Adrenal gland (tissue), 12 donors: Measurements from ENCODE around the gene BHLHE23. TPM values are rescaled to one million over a fixed set of nuclear protein-coding genes. Genes with fewer than 3 reads are reported as not detected.

Experiments used
- DNase-seq, 7 donors: peaks; one replicate each; pipeline ENCODE4 v3.0.0-alpha.2; 2019 to 2020
- H3K27ac ChIP-seq, 5 donors: fragments of 200-600 bp; sonication (generic) in 4 of 5; 1 replicate in 3 of 5; 2 replicates in 2 of 5; pipeline versions ENCODE4 v1.5.1 to v1.8.0; 2016 to 2020; ENCODE audit warnings: mild to moderate bottlenecking in 1 of 5
- H3K27me3 ChIP-seq: fragments of 200-600 bp; 2 replicates; pipeline ENCODE4 v1.8.0; 2021
- H3K36me3 ChIP-seq, 2 donors: fragments of 200-600 bp; replicated peaks in 1 of 2; 1 replicate in 1 of 2; 2 replicates in 1 of 2; pipeline versions ENCODE4 v1.5.1 to v1.8.0; 2018 to 2022
- H3K4me1 ChIP-seq, 2 donors: fragments of 200-600 bp; replicated peaks in 1 of 2; 1 replicate in 1 of 2; 2 replicates in 1 of 2; pipeline versions ENCODE4 v1.5.1 to v1.8.0; 2018 to 2021
- H3K4me3 ChIP-seq, 4 donors: fragments of 200-600 bp; sonication (generic) in 3 of 4; one replicate each; pipeline ENCODE4 v1.5.1; 2016 to 2018
- H3K9me3 ChIP-seq, 3 donors: fragments of 200-600 bp; sonication (generic) in 1 of 3; replicated peaks in 1 of 3; 1 replicate in 2 of 3; 2 replicates in 1 of 3; pipeline versions ENCODE4 v1.5.1 to v1.8.0; 2016 to 2021
- POLR2A ChIP-seq, 2 donors: fragments of 450-650 bp; IDR thresholded peaks; one replicate each; pipeline ENCODE4 v1.6.1; 2017; ENCODE audit warnings: antibody characterized with exemption in 2 of 2, mild to moderate bottlenecking in 2 of 2, moderate library complexity in 1 of 2
- WGBS, 4 donors: extraction: QIAGEN DNeasy Blood & Tissue Kit in 2 of 4; methylation state at CpG; one replicate each; pipeline versions ENCODE4 v1.1.5 to v1.1.7; 2013 to 2017; 5-methylcytosine and 5-hydroxymethylcytosine counted together
- intact Hi-C, 2 donors: fragments of 100-400 bp; cut with DNase I; formaldehyde crosslinking; loops; one replicate each; pipeline versions ENCODE4 v1.14.1 to v1.15.0; 2022 to 2023
- polyA plus RNA-seq, 3 donors: library from polyadenylated mRNA; stranded (reverse); fragments of 200-250 nt in 2 of 3; fragments of 350-450 nt in 1 of 3; fragmentation: Illumina TruSeq in 1 of 3; extraction: RNeasy Lipid Tissue Mini Kit (QIAGEN cat#74804) in 1 of 3; gene quantifications; one replicate each; pipeline ENCODE4 v1.2.3, GENCODE V29; 2013 to 2014
- total RNA-seq, 9 donors: library from RNA; depleted of rRNA in 4 of 9; stranded (reverse); fragments of >200 nt in 4 of 9; fragments of 120-200 nt in 1 of 9; fragmentation: NEBNext Ultra II Directional in 1 of 9; extraction: Animal tissue kit (Norgen Biotek cat#: 25700) in 1 of 9; gene quantifications; one replicate each; pipeline versions ENCODE4 v1.1.0 to v1.2.4, GENCODE V29; 2013 to 2023
- TF ChIP-seq, protein P1 (sequence below), 6 experiments: fragments of 450-650 bp in 4 of 6; fragments of 200-600 bp in 2 of 6; sonication (generic) in 1 of 6; IDR thresholded peaks; 1 replicate in 5 of 6; 2 replicates in 1 of 6; pipeline versions ENCODE4 v1.5.1 to v1.8.0; 2016 to 2021; ENCODE audit warnings: antibody characterized with exemption in 6 of 6, mild to moderate bottlenecking in 2 of 6, moderate library complexity in 1 of 6
- donor health status: healthy with polysubstance abuse.
- donor health status: Bipolar disorder and iron deficiency.
- donor health status: DM: yes; HTN: yes; CAD: no.
- donor health status: DM: no; HTN: no; CAD: no.
- donor health status: DM: no; HTN: no; CAD: no.
- donor health status: DM: yes; HTN: yes; CAD: no.

The BHLHE23 gene
- total and polyA plus RNA-seq, 12 donors: not detected

DNA sequence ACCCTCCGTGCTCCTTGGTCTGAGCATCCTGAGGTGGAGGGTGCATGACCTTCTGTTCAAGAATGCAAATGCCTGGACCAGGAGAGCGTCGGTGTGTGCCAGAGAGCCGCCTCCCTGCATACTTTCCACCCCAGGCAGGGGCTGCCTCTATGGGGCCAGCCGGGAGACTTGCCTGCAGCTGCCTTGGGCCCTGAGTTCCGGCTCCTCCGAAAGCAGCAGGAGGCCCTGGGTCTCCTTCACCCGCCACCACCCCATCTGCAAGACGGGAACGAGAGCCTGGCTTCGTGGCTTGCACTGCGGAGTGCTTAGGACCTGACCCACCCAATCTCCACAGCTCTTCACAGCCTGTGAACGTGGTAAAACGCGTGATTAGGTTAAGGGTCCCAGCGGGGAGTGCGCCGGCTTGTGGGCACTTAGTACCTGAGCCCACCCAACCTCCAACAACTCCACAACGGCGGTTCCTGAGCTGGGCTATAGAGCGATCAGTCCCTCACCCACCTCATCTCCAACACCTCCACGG is 16.4 kb downstream of the BHLHE23 start:
- H3K27ac ChIP-seq: no peak overlapping the region
- 52 to 67% (median 66%) methylated on average over 7 to 22 of the region's 22 CpGs for WGBS, 4 donors
- H3K27me3 ChIP-seq: no peaks in the 10 kb centered on the region
- no peaks in the 10 kb centered on the region for H3K9me3 ChIP-seq
- DNase-seq: no peak
- H3K4me3 ChIP-seq: no peak overlapping the region
- intact Hi-C loops: no loop called here
- TF ChIP-seq, protein P1, sequence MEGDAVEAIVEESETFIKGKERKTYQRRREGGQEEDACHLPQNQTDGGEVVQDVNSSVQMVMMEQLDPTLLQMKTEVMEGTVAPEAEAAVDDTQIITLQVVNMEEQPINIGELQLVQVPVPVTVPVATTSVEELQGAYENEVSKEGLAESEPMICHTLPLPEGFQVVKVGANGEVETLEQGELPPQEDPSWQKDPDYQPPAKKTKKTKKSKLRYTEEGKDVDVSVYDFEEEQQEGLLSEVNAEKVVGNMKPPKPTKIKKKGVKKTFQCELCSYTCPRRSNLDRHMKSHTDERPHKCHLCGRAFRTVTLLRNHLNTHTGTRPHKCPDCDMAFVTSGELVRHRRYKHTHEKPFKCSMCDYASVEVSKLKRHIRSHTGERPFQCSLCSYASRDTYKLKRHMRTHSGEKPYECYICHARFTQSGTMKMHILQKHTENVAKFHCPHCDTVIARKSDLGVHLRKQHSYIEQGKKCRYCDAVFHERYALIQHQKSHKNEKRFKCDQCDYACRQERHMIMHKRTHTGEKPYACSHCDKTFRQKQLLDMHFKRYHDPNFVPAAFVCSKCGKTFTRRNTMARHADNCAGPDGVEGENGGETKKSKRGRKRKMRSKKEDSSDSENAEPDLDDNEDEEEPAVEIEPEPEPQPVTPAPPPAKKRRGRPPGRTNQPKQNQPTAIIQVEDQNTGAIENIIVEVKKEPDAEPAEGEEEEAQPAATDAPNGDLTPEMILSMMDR (IDR thresholded peaks at IDR 0.05): no peak
- no peak for TF ChIP-seq POLR2A (IDR thresholded peaks at IDR 0.05)
- no peaks in the 10 kb centered on the region for H3K4me1 ChIP-seq
- no peaks in the 10 kb centered on the region for H3K36me3 ChIP-seq

DNA sequence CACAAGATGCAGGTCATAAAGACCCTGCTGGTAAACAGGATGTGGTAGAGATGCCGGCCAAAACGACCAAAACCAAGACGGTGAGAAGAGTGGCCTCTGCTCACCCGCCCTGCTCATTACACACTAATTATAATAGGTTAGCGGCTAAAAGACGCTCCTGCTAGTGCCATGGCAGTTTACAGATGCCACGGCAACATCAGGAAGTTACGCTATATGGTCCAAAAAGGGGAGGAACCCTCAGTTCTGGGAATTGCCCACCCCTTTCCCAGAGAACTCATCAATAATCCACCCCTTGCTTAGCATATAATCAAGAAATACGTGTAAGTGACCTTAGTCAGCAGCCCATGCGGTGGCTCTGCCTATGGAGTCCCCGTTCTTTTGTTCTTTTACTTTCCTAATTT is 17.6 kb downstream of the BHLHE23 start:
- no peaks in the 10 kb centered on the region for H3K4me1 ChIP-seq
- H3K4me3 ChIP-seq: no peak overlapping the region
- 57 to 71% (median 60%) methylated on average over 11 of the region's 11 CpGs for WGBS, 4 donors
- TF ChIP-seq, protein P1 (IDR thresholded peaks at IDR 0.05): no peak
- TF ChIP-seq POLR2A (IDR thresholded peaks at IDR 0.05): no peak
- no peaks in the 10 kb centered on the region for H3K9me3 ChIP-seq
- no peaks in the 10 kb centered on the region for H3K27me3 ChIP-seq
- intact Hi-C loops: no loop called here
- no peaks in the 10 kb centered on the region for H3K36me3 ChIP-seq
- no peak for DNase-seq
- H3K27ac ChIP-seq: no peak overlapping the region

DNA sequence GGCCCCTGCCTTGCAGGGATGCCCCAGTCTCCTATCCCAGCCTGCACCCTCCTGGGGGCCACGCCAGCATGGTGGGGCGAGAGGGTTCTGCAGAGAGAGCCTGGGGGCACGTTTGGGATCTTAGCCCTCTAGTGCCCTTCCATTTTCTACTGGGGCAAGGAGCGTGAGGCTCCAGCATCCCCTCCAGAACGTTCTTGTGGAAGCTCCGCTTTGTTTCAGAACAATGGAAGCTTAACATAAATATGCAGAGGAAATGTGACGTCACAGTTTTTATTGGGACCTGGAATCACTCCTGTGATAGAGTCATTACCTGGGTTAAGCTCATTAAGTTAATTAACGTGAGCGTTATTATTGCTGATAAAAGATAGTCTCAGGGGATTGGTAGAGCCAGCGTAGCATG is 19.6 kb downstream of the BHLHE23 start:
- no peak overlapping the region for H3K27ac ChIP-seq
- H3K4me3 ChIP-seq: no peak overlapping the region
- TF ChIP-seq, protein P1 (IDR thresholded peaks at IDR 0.05): no peak
- TF ChIP-seq POLR2A (IDR thresholded peaks at IDR 0.05): no peak
- no peaks in the 10 kb centered on the region for H3K4me1 ChIP-seq
- WGBS, 4 donors: 40 to 61% (median 51%) methylated on average over 8 to 10 of the region's 10 CpGs
- no peaks in the 10 kb centered on the region for H3K36me3 ChIP-seq
- peaks cover 8% of the 10 kb centered on the region for H3K27me3 ChIP-seq
- DNase-seq: no peak
- intact Hi-C loops: no loop called here
- H3K9me3 ChIP-seq: no peaks in the 10 kb centered on the region

DNA sequence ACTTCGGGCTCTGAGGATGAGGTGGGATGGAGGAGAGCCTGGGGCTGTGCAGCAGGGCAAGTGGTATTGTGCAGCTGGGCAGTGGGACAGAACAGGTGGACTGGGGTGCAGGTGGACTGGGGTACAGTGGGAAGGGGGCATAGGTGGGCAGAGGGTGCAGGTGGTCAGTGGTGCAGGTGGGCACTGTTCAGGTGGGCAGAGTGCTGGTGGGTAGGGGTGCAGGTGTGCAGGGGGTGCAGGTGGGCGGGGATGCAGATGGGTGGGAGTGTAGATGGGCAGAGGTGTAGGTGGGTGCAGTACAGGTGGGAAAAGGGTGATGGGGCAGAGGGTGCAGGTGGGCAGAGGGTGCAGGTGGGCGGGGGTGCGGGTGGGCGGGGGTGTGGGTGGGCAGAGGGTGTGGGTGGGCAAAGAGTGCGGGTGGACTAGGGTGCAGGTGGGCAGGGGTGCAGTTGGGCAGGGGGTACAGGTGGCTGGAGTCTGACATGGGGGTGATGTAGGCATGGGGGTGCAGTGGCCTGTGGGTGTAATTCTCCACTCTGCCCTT is 20.4 kb downstream of the BHLHE23 start:
- Histone ChIP-seq H3K27ac (no peak overlapping the region), H3K36me3 (no peaks in the 10 kb centered on the region), H3K9me3 (no peaks in the 10 kb centered on the region), H3K27me3 (peaks cover 14% of the 10 kb centered on the region), H3K4me1 (no peaks in the 10 kb centered on the region), H3K4me3 (no peak overlapping the region)
- no peak for DNase-seq
- WGBS, 4 donors: 68 to 96% (median 74%) methylated on average over 5 to 6 of the region's 6 CpGs
- TF ChIP-seq, protein P1 (IDR thresholded peaks at IDR 0.05): no peak
- TF ChIP-seq POLR2A (IDR thresholded peaks at IDR 0.05): no peak
- intact Hi-C loops: no loop called here
